ENCODE data around the gene DLEC1.

- TF ChIP-seq, protein P1, sequence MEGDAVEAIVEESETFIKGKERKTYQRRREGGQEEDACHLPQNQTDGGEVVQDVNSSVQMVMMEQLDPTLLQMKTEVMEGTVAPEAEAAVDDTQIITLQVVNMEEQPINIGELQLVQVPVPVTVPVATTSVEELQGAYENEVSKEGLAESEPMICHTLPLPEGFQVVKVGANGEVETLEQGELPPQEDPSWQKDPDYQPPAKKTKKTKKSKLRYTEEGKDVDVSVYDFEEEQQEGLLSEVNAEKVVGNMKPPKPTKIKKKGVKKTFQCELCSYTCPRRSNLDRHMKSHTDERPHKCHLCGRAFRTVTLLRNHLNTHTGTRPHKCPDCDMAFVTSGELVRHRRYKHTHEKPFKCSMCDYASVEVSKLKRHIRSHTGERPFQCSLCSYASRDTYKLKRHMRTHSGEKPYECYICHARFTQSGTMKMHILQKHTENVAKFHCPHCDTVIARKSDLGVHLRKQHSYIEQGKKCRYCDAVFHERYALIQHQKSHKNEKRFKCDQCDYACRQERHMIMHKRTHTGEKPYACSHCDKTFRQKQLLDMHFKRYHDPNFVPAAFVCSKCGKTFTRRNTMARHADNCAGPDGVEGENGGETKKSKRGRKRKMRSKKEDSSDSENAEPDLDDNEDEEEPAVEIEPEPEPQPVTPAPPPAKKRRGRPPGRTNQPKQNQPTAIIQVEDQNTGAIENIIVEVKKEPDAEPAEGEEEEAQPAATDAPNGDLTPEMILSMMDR (conservative IDR thresholded peaks at IDR 0.05) = no peak
- no peak for TF ChIP-seq ZFX (IDR thresholded peaks at IDR 0.05)
These were observed 10.2 kb upstream of the DLEC1 start for GRCh38 chr3:38028621-38029361.
